Activated CD8-positive, alpha-beta memory T cell treated with anti-CD3 and anti-CD28 coated beads, Interleukin-2, amount 50 U/mL, for 1 hour (primary cell): ENCODE results near the gene FNDC8.
"Not testable (repeated sequence)": the region's sequence is repeated elsewhere in the genome, so short reads cannot be mapped to it uniquely, and the experiment has no call there.

Experiments
- DNase-seq: peaks from one replicate; pipeline ENCODE4 v3.0.0-alpha.2; 2020; ENCODE audit errors: extremely low read depth

The FNDC8 gene

GRCh38 chr17:35144840-35145239 lies 23.4 kb downstream of the FNDC8 start:
- DNase-seq = no peak

DNA sequence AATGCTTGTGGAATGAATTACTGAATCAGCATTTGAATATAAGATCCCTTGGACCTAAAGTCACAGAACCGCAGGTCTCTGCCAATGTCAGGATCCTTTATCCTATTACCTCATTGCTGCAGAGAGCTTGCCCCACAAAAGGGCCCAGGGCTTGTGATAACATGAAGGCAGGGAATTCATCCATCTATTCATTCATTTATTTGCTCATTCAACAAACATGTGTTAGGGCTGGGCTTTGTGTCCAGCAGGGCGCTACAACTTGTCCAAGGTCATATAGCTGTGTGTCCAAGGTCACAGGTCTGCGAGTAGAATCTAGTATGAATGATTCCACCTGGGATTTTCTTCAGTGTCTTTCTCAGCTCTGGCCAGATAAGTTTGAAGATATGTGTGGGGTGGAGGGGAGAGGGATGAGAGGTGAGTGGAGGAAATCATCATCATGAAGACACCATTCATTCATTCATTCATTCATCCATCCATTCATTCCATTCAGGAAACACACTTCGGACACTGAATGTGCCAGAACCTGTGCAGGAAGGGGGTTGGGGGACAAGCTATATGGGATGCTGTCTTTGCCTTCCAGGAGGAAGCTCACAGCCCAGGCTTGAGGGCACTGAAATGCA lies 24.9 kb downstream of the FNDC8 start:
- DNase-seq = no peak

DNA sequence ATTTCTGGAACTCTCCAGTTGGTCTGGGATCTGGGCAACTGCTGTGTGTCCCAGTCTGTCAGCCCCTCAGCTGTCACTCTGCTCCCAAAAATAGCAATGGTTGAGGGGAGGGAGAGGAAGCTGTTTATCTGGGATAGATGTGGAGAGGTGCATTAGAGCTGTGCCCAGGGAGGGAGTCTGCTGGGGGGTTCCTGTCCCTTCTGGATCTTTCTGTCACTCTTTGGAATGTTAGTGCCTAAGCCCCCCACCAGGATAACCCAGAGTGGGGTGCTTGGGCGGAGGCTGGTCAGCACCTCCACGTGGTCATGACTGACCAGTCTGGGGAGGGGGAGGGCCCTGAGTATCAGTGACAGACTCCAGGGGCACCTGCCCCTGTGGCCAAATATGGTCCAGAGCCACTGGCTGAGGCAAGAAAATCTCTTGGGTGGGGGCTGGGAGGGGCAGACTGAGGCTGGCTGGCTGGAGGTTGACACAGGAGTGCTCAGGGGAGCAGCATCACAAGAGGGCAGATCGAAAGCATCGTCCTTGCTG lies 26.0 kb downstream of the FNDC8 start, which contains the start of gene UNC45B:
Gene UNC45B, plus strand, starts transcription at position 443 of the 531 bp plus-strand sequence. CDS start 447 bp downstream, outside the sequence.
- no peak for DNase-seq

- no peak for DNase-seq
These were observed 26.7 kb downstream of the FNDC8 start for GRCh38 chr17:35148144-35148543.

GRCh38 chr17:35149941-35150340 lies 28.5 kb downstream of the FNDC8 start:
- no peak for DNase-seq

DNA sequence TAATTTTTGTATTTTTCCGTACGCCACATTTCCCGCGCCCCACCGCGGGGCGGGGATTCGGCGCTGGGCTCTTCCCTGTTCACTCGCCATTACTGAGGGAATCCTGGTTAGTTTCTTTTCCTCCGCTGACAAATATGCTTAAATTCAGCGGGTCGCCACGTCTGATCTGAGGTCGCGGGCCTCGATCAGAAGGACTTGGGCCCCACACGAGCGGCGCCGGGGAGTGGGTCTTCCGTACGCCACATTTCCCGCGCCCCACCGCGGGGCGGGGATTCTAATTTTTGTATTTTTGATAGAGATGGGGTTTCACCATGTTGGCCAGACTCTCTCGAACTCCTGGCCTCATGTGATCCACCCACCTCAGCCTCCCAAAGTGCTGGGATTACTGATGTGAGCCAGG lies 29.7 kb downstream of the FNDC8 start:
- not testable (repeated sequence) for DNase-seq

DNA sequence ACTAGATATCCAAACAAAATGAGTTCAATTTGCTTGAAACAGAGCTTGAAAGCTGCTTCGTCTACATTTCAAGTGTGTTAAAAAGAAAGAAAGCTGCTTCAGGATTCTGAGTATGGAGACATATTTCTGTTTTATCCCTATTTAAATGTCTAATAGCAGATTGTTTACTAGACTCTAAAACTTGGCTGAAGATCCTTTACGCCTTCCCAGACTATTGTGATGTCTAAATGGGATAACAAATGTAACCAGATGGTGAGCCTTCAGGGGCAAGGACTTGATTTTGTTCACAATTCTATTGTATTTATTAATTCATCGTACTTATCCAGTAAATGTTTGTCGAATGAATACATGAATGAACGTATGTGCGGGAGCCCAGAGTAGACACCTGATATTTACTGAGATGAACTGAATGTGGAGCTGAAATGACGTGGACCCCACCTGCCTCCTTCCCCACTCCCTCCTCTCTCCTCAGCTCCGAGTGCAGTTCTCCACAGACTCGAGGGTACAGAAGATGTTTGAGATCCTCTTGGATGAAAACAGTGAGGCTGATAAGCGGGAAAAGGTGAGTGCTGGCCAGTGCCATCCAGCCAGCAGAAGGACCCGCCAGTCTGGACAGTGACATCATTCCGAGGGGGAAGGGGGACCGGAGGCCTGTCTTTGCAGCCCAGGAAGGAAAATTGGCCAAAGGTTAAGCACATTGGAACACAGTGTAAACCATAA lies 31.2 kb downstream of the FNDC8 start:
- no peak for DNase-seq

DNA sequence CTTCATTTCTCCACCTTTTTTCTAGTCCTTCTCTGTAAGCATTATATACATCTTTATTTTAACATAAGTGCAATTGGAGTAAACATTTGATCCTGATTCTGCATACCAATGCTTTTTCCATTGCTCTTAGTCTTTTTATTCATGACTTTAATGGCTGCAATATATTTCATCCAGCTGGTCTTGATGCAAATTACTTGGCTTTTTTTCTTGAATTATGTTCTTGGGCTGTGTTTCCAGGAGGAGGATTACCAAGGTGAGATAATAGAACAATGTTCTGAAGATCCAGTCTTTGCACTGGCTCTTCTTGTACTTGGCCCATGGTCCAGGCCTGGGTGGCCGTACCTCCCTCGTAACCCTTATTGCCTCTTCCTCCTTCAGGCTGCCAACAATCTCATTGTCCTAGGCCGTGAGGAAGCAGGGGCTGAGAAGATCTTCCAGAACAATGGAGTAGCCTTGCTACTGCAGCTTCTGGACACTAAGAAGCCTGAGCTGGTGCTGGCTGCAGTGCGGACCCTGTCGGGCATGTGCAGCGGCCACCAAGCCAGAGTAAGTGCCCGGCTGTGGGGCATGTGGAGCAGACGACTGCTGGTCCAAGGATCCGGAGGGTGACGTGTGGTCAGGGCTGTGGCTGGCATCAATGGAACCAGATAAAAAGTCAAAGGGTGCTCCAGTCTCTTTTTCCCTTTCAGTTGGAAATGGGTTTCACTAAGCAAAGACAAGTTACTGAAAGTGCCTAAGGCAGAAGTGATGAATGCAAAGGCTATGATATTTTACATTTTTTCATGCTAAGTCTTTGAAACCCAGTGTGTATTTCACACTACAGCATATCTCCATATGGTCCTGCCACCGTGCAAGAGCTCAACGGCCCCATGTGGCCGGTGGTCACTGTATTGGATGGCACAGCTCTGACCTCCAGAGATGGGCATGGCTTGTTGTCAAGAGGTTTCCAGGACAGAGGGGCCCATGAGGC lies 33.1 kb downstream of the FNDC8 start:
- DNase-seq = no peak

- DNase-seq = no peak
These were observed 33.8 kb downstream of the FNDC8 start for GRCh38 chr17:35155246-35155645.

DNA sequence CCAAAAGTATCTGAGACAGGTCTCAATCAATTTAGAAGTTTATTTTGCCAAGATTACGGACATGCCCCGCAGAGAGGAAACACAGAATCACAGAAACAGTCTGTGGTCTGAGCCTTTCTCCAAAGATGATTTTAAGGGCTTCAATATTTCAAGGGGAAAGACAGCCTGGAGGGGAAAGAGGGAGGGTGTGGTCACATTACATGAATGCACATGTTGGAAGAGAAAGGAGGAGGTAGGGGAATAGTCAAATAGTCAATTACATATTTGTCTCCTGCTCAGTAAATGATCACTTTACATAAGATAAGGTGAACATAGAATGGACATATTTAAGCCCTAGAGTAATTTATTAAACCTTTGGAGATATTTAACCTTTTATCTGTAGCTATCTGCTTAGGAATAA lies 38.5 kb downstream of the FNDC8 start:
- no peak for DNase-seq

- DNase-seq = peak; percentile 47
These were observed 39.2 kb downstream of the FNDC8 start for GRCh38 chr17:35160354-35161201.

DNA sequence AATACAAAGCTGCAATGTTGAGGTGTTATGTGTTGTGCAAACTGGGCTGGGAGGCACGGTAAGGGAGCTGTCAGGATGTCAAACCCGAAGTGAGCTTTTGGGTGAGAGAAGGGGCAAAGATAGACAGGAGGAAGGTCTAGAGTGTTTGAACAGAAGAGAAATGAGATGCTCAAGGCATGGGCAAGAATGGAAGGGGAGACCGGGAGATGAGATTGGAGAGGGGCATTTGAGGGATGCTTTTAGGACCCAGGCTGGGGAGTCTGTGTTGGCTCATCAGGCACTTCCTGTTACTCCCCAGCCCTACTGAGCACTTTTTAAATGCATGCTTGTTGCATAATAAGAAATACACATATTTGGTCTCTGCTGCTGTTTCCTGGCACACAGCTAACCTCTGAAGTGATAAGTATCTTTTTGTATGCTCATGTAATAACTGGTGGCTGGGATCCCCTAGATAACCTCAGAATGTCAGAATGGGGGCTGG lies 39.9 kb downstream of the FNDC8 start:
- no peak for DNase-seq

GRCh38 chr17:35162755-35163154 lies 41.3 kb downstream of the FNDC8 start:
- DNase-seq = no peak

- DNase-seq = no peak
These were observed 42.5 kb downstream of the FNDC8 start for GRCh38 chr17:35163886-35164285.

- no peak for DNase-seq
These were observed 43.3 kb downstream of the FNDC8 start for GRCh38 chr17:35164716-35165115.

GRCh38 chr17:35166526-35166925 lies 45.1 kb downstream of the FNDC8 start:
- no peak for DNase-seq

DNA sequence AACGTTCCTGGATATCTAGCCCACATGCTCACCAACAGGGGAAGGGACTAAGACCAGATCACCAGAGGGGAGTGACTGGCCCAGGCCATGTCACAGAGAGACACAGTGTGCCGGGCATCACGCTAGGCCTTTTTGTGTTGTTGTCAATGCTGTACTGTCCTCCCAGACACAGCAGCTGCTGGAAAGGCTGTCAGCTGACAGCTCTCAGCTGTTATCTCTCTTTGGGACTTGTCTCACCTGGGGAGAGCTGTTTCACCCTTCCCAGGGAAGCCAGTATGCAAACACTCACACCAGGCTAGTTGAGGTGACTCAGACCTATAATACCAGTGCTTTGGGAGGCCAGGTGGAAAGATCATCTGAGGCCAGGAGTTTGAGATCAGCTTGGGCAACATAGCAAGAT lies 45.6 kb downstream of the FNDC8 start:
- no peak for DNase-seq

DNA sequence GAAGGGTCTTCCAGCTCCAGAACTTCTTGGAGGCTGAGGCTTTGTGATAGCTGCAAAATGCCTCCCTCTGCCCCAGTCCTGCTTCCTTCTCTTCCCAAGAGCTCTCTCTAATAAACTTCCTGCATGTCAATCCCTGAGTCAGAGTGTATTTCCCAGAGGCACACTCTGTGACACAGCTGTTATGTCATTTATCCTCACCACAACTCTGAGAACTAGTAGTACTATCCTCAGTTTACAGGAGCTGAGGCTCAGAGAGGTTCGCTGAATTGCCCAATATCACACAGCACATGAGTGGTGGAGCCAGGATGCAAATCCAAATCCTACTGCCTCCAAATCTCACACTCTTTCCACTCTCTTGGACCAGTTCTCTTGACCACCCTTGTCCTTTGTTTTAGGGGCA lies 46.3 kb downstream of the FNDC8 start:
- no peak for DNase-seq

DNA sequence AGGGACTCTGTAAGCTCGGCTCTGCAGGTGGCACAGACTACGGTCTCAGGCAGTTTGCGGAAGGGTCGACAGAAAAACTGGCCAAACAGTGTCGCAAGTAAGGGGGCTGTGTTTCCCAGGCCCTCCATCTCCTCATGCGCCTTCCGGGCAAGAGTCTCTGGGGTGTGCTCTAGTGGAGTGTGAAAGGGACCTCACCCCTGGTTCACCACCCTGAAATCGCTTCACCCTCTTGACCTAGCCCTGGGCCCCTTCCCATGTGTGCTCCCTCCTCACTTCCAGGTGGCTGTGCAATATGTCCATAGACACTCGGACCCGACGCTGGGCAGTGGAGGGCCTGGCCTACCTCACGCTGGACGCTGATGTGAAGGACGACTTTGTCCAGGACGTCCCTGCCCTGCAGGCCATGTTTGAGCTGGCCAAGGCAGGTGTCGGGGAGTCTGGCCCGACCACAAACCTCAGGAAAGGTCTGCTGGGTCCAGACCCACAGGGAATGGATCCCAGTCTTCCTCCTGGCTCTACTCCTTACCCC lies 48.5 kb downstream of the FNDC8 start:
- no peak for DNase-seq

DNA sequence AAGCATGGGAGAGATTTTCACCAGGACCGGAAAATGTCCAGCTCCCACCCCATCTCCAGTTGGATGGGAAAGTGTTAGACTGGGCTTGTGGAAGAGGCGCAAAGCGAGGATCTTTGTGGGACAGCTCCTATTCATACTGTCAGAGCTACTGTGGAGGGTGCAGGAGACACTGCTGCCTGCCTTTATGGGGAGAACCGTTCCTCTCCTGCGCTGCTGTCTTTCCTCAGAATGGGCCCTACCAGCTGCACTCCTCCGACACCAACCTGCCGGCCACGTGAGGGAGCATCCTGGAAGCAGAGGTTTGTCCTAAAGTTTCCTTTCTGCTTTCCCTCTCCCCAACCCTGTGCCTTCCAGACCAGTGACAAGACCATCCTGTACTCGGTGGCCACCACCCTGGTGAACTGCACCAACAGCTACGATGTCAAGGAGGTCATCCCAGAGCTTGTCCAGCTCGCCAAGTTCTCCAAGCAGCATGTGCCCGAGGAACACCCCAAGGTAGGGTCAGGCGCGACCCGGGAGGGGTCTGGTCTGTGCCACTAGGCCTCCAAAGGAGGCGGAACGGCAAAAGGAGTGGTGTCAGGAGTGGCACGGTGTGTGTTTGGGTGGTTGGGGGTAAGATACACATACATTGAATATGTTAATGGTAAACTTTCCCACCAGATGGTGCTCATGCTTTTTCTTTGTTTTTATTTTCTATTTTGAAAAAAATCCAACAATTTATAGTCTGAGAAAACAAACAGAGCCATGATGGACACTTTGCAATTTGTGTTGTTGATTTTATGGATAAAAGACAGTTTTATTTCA lies 49.8 kb downstream of the FNDC8 start:
- DNase-seq = no peak
